Smooth muscle cell of bladder (primary cell): Measurements from ENCODE around the gene TTC31. TPM values are rescaled to one million over a fixed set of nuclear protein-coding genes. Genes with fewer than 3 reads are reported as not detected.

Experiments
- total RNA-seq: library from RNA; depleted of rRNA; stranded (reverse); fragments of >200 nt; gene quantifications from 2 replicates; pipeline ENCODE4 v1.2.3, GENCODE V29; 2014

Gene TTC31
- total RNA-seq, result 6.7 and 7.0 TPM in 2 replicates

DNA sequence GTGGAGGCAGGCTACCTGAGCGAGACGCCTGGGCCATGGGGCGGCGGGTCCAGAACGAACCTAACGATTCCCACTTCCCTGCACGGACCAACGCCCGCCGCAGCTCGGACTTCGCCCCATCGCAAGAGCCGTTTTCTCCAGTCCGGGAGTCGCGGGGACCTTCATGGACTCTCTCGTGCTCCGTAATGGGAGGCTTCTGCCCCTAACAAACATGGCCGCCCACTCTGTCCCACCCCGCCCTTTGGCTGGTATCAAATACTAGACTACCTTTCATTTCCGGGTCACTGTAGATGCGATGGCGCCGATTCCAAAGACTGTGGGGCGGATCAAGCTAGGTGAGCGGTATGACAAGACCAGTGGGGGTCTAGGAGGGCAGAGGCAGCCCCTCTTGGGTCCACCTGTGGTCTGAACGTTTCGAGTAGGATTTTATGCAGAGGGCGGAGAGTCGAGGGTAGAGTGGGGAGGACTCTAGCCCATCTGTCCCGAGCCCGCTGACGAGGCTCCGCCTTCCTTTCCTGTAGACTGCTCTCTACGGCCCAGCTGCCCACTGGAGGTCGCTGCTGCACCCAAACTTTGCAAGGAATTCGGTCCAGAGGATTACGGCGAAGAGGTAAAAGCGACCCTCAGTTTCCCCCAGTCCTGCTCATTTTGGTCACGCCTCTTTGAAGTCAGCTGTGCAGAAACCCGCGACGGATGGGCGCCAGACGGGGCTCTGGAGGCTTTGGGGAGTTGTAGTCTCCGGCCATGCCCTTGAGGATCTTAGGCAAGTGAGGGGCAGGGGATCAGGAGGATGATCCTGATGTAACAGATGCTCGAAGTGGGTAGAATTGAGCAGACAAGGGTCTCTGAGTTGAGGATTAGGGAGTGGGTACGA, at the start of gene TTC31, which contains the start of gene CCDC142:
Gene TTC31, plus strand, starts transcription at position 281 of the 874 bp plus-strand sequence. Its CDS starts 15 bp downstream, at position 296.
Gene CCDC142, minus strand, starts transcription at position 198 of the 874 bp plus-strand sequence. Its CDS starts 161 bp downstream, at position 37.

DNA sequence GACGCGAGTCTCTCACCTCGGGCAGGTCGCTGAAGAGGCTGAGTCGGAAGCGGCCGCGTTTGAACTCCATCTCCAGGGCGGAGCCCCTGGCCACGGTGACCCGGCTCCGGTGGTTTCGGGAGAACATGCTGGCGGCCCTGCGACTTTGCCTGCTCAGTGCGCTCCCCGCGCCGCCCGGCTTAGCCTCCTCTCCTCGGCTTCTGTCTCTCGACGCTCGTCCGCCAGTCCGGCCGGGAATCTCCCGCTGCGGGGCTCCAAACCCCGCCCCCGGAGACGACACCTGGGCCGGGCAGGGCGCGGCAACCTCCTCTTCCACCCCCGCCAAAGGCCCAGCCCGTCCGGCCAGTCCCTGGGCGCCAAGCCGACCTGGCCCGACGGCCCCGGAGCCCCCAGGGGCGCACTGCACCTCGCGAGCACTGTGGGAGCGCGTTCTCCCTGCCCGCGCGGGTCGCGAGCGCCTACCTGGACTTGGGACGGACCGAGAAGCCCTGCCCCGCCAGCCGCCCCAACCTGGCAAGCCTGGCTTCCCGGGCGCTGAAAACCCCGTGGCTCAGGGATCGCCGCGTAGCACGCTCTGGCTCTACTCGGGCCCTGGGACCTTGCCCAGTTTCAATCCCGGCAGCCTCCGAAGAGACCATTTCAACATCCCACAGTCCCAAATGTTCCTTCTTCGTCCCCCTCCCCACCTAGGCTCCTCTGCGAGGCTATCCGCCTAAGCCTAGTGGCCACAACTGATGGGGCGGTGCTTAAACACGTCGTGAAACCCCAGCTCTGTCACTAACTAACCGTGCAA, 41.0 kb upstream of the TTC31 start, which contains the start of gene RTKN:
Gene RTKN, minus strand, starts transcription at position 248 of the 793 bp plus-strand sequence. Its CDS starts 121 bp downstream, at position 127.

DNA sequence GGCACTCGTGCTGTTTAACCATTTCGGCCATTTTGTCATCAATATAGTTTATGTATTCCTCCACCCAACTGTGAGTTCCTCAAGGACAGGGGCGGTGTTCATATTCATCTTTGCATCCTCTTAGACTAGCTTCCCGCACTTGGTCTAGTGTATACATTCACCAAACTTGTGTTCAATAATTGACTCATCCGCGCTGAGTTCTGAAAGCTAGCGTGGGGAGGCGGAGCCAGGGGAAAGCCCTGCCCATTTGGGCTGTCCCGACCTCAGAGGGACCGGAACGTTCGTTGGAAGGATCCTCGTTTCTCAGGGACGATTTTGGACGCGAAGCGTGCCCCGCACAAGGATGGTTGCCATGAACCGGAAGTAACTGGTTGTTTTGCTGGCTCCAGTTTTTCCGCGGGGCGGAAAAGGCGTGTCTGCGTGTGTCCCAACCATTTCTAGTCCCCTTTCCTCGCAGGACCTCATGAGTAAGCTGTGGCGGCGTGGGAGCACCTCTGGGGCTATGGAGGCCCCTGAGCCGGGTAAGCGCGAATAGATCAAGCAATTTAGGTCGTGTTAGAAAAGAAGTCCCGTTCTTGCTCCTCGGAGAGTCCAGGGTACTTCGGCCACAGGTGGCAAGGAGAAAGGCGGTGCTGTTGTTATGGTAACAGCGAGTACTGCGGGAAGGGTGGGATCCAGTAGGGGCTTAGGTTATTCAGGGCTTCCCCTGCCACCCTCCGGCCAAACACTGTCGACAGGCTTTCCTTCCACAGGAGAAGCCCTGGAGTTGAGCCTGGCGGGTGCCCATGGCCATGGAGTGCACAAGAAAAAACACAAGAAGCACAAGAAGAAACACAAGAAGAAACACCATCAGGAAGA, 28.0 kb upstream of the TTC31 start, which contains the start of gene INO80B:
Gene INO80B, plus strand, starts transcription at position 434 of the 858 bp plus-strand sequence. Its CDS starts 30 bp downstream, at position 464.

GRCh38 chr2:74458132-74458937, 24.5 kb upstream of the TTC31 start, which contains the start of gene WBP1:
Gene WBP1 (plus strand): TSS chr2:74458438. CDS start chr2:74458603, 165 bp downstream.

DNA sequence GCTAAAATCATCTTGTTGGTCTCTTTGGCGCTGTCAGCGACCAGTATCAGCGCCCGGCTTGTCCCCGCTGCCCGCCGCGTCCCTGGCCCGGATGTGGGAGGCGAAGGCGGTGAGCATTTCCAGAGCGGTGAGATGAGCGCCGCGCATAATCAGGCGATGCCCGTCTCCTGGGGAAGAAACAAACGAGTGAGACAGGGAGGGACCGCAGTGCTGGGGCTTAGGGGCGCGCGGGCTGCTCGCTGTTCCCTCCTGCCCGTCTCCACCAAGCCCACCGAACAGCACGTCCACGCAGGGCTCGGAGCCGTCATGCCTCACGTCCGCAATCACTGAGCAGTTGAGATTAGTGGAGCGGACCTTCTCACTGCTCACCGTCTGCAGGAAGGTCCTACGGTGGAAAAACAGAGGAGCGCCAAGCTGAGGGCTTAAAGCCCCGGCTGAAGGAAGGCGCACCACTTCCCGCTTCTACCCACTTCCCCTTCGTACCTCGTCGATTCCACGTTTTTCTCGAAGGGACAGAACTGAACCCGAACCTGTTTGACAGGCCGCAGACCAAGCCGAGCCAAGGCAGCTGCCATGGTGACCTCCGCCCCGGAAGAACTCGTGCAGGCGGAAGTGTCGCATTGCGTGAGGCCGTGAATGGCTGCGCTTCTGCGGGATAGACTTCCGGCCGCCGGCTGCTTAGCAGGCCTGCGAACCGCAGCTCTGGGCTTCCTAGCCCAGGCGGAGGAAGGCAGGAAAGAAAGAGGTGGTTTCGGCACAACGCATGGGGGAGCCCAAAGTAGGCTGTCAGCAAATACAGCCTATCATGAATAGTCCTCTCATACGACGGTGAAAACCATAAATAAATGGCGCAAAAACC, 10.6 kb upstream of the TTC31 start, which contains the start of gene MRPL53:
Gene MRPL53, minus strand, starts transcription at position 595 of the 859 bp plus-strand sequence. Its CDS starts 20 bp downstream, at position 575.

DNA sequence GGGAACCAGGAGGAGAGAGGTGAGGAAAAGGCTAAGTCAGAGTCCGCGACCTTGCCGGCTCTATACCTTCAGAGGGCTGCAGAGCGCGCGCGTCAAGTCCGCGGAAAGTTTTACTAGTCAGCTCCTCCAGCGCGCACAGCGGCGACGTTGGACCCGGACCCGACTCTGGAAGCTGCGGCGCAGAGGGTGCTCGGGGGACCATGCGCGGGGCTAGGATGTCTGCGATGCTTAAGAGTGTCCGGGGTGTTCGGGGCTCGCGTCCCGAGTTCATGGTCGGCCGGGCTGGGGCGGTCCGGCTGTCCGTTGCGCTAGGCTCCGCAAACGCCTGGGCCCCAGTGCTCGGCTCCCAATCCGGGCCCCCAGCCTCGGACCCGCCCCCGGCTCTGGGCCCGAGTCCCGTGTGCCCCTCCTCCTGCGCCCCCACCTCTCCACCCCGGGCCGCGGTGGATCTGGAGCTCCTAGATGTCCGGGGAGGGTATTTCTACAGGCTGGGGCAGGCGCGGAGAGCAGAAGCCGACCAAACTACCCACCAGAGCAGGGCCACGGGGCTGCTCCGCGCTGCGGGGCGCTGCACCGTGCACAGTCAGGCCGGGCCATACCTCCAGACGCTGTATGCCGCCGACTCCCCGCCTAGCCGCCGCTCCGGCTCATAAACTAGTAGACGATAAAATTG, 16.5 kb downstream of the TTC31 start, which contains the start of gene LBX2:
Gene LBX2, minus strand, starts transcription at position 337 of the 673 bp plus-strand sequence. Its CDS starts 66 bp downstream, at position 271.

GRCh38 chr2:74507145-74507925, 24.5 kb downstream of the TTC31 start, which contains the start of gene PCGF1:
Gene PCGF1 (minus strand): TSS chr2:74507695. CDS start chr2:74507668, 27 bp downstream.

GRCh38 chr2:74514368-74515270, 31.7 kb downstream of the TTC31 start, which contains the start of gene TLX2:
Gene TLX2 (plus strand): TSS chr2:74514450. CDS start chr2:74514807, 357 bp downstream.

DNA sequence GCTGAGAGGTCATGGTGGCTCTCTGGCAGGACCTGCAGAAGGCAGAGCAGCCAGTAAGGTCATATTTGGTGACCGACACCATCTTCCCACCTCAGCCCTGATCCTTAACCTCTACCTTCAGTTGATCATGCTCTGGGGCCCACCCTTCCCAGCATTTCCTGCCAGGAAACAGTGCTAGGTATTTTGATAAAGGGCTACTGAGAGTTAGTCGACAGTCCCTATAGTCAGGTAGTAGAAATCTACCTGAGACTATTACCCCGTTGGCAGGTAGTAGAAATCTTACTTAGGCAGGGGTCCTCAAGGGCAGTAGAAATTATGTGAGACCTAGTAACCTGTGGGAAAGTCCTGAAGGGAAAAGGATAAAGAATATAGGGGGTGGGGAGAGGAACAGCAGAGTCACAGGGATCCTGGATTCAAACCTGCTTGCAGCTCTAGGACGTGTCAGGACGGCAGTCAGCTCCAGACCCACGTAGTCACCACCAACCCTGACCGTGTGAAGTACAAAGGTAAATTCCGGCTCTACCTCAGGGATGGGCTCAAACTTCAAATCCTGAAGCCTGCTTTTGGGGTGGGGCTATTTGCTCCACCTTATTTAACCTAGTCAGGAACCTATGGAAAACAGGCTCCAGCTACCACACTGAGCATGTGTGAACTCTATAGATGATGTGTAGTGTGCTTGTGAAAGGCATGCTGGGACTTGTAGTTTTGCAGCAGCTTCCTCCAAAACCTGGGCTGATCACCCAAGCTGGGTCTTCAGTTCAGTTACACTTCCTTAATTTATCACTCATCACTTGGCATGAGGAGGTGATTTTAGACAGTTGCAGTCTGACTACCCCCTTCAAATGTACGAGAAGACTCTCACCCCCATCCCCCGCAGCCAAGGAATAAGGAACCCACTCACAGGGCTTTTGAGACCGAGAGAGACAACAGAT, 43.1 kb downstream of the TTC31 start, which contains the start of gene DQX1:
Gene DQX1, minus strand, starts transcription at position 515 of the 932 bp plus-strand sequence. Its CDS starts 502 bp downstream, at position 13.

GRCh38 chr2:74529357-74530238, 46.7 kb downstream of the TTC31 start, which contains the start of the genes AUP1 and HTRA2:
Gene AUP1 (minus strand): TSS chr2:74529706. CDS start chr2:74529629, 77 bp downstream.
Gene HTRA2 (plus strand): TSS chr2:74529933. CDS start chr2:74530007, 74 bp downstream.

